HepG2 (cell line): Measurements from ENCODE around the gene TEKTIP1. TPM values are rescaled to one million over a fixed set of nuclear protein-coding genes. Genes with fewer than 3 reads are reported as not detected.

Source experiments
- ATAC-seq: fragments of 200-7000 bp; cut with Tn5 transposase; 3 replicates; pipeline ENCODE4 v1.9.1; 2020; ENCODE audit warnings: mild to moderate bottlenecking, moderate library complexity
- BruUV-seq: library from RNA; stranded (reverse); fragments of 400-500 nt; replicated peaks from 2 replicates; lab custom pipeline; 2021; lab: Mats Ljungman, UMichigan
- CTCF ChIA-PET: fragments of 300-600 bp; formaldehyde crosslinking; extraction: SDS; loops from one replicate; lab custom pipeline; 2021; ENCODE audit warnings: low total read pairs, inconsistent platforms, low intra/inter-chr PET ratio; lab: Yijun Ruan, JAX
- POLR2A ChIA-PET: fragments of 350-600 bp; sonication (Branson Sonifier 250); formaldehyde crosslinking; loops from one replicate; lab custom pipeline; 2020; ENCODE audit warnings: antibody characterized with exemption, inconsistent platforms; lab: Yijun Ruan, JAX
- DNase-seq: peaks from one replicate; pipeline ENCODE4 v3.0.0-alpha.2; 2015; ENCODE audit warnings: low spot score
- FAIRE-seq: peaks from 3 replicates; lab custom pipeline; 2011; peaks lifted over from hg19 to GRCh38; lab: Jason Lieb, UNC
- H2AFZ ChIP-seq: one replicate; pipeline ENCODE4 v1.6.1; 2011; ENCODE audit warnings: low read length, inconsistent platforms
- H3K27ac ChIP-seq: fragments of 300-600 bp; 3 replicates; pipeline ENCODE4 v1.8.0; 2011; ENCODE audit warnings: mixed run types, mild to moderate bottlenecking, mixed read lengths, low read length, inconsistent platforms; ENCODE audit not compliant: insufficient read depth; ENCODE audit errors: extremely low read length
- H3K27me3 ChIP-seq, 2 experiments: fragments of 200-600 bp in 1 of 2; 2 replicates in 1 of 2; 3 replicates in 1 of 2; pipeline versions ENCODE4 v1.6.0 to v1.8.0; 2011; ENCODE audit warnings: low read length in 2 of 2, mild to moderate bottlenecking in 2 of 2, moderate library complexity in 2 of 2, inconsistent platforms in 1 of 2; ENCODE audit not compliant: insufficient read depth in 2 of 2, control insufficient read depth in 1 of 2
- H3K36me3 ChIP-seq, 2 experiments: fragments of 200-600 bp in 1 of 2; replicated peaks in 1 of 2; 2 replicates in 1 of 2; 3 replicates in 1 of 2; pipeline versions ENCODE4 v1.5.1 to v1.8.0; 2011; ENCODE audit warnings: low read length in 2 of 2, inconsistent platforms in 1 of 2; ENCODE audit not compliant: insufficient read depth in 2 of 2, control insufficient read depth in 1 of 2
- H3K4me1 ChIP-seq: 2 replicates; pipeline ENCODE4 v1.5.1; 2012; ENCODE audit warnings: low read length, inconsistent platforms; ENCODE audit not compliant: insufficient read depth
- H3K4me2 ChIP-seq: 2 replicates; pipeline ENCODE4 v1.6.0; 2011; ENCODE audit warnings: low read depth, low read length, inconsistent platforms
- H3K4me3 ChIP-seq, 3 experiments: fragments of 200-600 bp in 1 of 3; sonication (generic), shearing (Covaris generic) in 1 of 3; replicated peaks in 1 of 3; 2 replicates each; pipeline ENCODE4 v1.5.1; 2011 to 2016; ENCODE audit warnings: low read length in 3 of 3, inconsistent platforms in 2 of 3, low read depth in 2 of 3, mild to moderate bottlenecking in 2 of 3, control low read depth in 1 of 3, mixed read lengths in 1 of 3; ENCODE audit not compliant: insufficient read depth in 1 of 3
- H3K79me2 ChIP-seq: one replicate; pipeline ENCODE4 v1.6.1; 2011; ENCODE audit warnings: low read length, inconsistent platforms; ENCODE audit not compliant: insufficient read depth
- H3K9ac ChIP-seq: 2 replicates; pipeline ENCODE4 v1.6.0; 2011; ENCODE audit warnings: mild to moderate bottlenecking, low read depth, low read length, inconsistent platforms; ENCODE audit not compliant: insufficient read depth
- H3K9me3 ChIP-seq: 2 replicates; pipeline ENCODE4 v1.5.1; 2012; ENCODE audit warnings: mild to moderate bottlenecking, low read length
- H4K20me1 ChIP-seq: 2 replicates; pipeline ENCODE4 v1.6.0; 2011; ENCODE audit warnings: inconsistent platforms, mild to moderate bottlenecking, low read length, moderate library complexity; ENCODE audit not compliant: insufficient read depth
- CBX1 ChIP-seq: IDR thresholded peaks from one replicate; pipeline ENCODE4 v1.6.1; 2016; ENCODE audit warnings: antibody characterized with exemption, low read depth
- CCAR2 ChIP-seq: fragments of 200-400 bp; formaldehyde crosslinking; optimal IDR thresholded peaks from 2 replicates; pipeline ENCODE3; 2018; ENCODE audit warnings: low read depth, mild to moderate bottlenecking, low read length, moderate library complexity
- FOXA3 ChIP-seq: IDR thresholded peaks from 2 replicates; pipeline ENCODE4 v1.6.1; 2016; ENCODE audit warnings: missing genetic modification reagents, missing compliant biosample characterization
- FOXC1 ChIP-seq: sonication (generic); formaldehyde crosslinking; IDR thresholded peaks from 2 replicates; pipeline ENCODE4 v1.8.0; 2022; ENCODE audit warnings: mild to moderate bottlenecking, missing genetic modification reagents, borderline replicate concordance
- GTF2F1 ChIP-seq: fragments of 150-350 bp; IDR thresholded peaks from 2 replicates; pipeline ENCODE4 v1.6.1; 2014; ENCODE audit warnings: low read length
- NAIF1 ChIP-seq: sonication (generic); formaldehyde crosslinking; IDR thresholded peaks from 2 replicates; pipeline ENCODE4 v1.5.0; 2020; ENCODE audit warnings: mild to moderate bottlenecking, missing genetic modification reagents, borderline replicate concordance
- PCBP2 ChIP-seq: fragments of 200-400 bp; formaldehyde crosslinking; optimal IDR thresholded peaks from 2 replicates; pipeline ENCODE3; 2018; ENCODE audit warnings: low read length, low read depth; ENCODE audit not compliant: poor library complexity, severe bottlenecking
- PPARG ChIP-seq: conservative IDR thresholded peaks from 2 replicates; pipeline ENCODE4 v1.6.1; 2016; ENCODE audit warnings: missing biosample characterization, missing genetic modification reagents
- SRSF1 ChIP-seq: fragments of 200-400 bp; formaldehyde crosslinking; optimal IDR thresholded peaks from 2 replicates; pipeline ENCODE3; 2017; ENCODE audit warnings: mild to moderate bottlenecking, low read depth, low read length, moderate library complexity
- ZNF10 ChIP-seq: sonication (generic); formaldehyde crosslinking; IDR thresholded peaks from 2 replicates; pipeline ENCODE4 v1.4.0; 2020; ENCODE audit warnings: mild to moderate bottlenecking, low read depth, missing genetic modification reagents, borderline replicate concordance
- ZNF558 ChIP-seq: sonication (generic); formaldehyde crosslinking; IDR thresholded peaks from 2 replicates; pipeline ENCODE4 v1.9.0; 2022; ENCODE audit warnings: mild to moderate bottlenecking, missing genetic modification reagents, borderline replicate concordance
- ZNF790 ChIP-seq: sonication (generic); formaldehyde crosslinking; IDR thresholded peaks from 2 replicates; pipeline ENCODE4 v1.8.0; 2022; ENCODE audit warnings: missing genetic modification reagents, mild to moderate bottlenecking, borderline replicate concordance
- WGBS: methylation state at CpG from one replicate; pipeline ENCODE4 v1.1.6; 2017; ENCODE audit warnings: low lambda C conversion rate; 5-methylcytosine and 5-hydroxymethylcytosine counted together
- in situ Hi-C: cut with HindIII; loops from 2 replicates; pipeline ENCODE4 v1.10.0; 2017; ENCODE audit warnings: low pct_unique_long_range_greater_than_20kb; ENCODE audit not compliant: extremely low pct_ligation_motif_present
- intact Hi-C: fragments of 100-400 bp; cut with micrococcal nuclease; formaldehyde crosslinking; loops from one replicate; pipeline ENCODE4 v1.10.0; 2022; ENCODE audit not compliant: unreplicated experiment
- polyA plus RNA-seq, 8 experiments: library from polyadenylated mRNA; depleted of rRNA in 3 of 8; stranded (reverse) in 7 of 8; unstranded in 1 of 8; fragments of >200 nt; fragmentation: Illumina TruSeq in 4 of 8; extraction: Trizol in 4 of 8; gene quantifications; 2 replicates each; pipeline versions ENCODE4 v1.2.1 to v1.2.3, GENCODE V29; 2011 to 2016; ENCODE audit warnings: low read depth in 4 of 8, missing spikeins in 1 of 8, mixed read lengths in 1 of 8; ENCODE audit not compliant: insufficient read depth in 1 of 8
- total RNA-seq, 5 experiments: library from RNA; depleted of rRNA; stranded (reverse); fragments of >200 nt; fragmentation: Illumina TruSeq; extraction: Trizol; gene quantifications; 2 replicates each; pipeline ENCODE4 v1.2.3, GENCODE V29; 2016; ENCODE audit warnings: low read depth in 1 of 5
- TF ChIP-seq, protein P1 (sequence below): sonication (generic); formaldehyde crosslinking; IDR thresholded peaks from 2 replicates; pipeline ENCODE4 v1.5.0; 2020; ENCODE audit warnings: mild to moderate bottlenecking, missing genetic modification reagents
- TF ChIP-seq, protein P2 (sequence below): sonication (generic); formaldehyde crosslinking; IDR thresholded peaks from 2 replicates; pipeline ENCODE4 v1.4.0; 2020; ENCODE audit warnings: missing genetic modification reagents, mild to moderate bottlenecking, borderline replicate concordance
- TF ChIP-seq, protein P3 (sequence below): sonication (generic); formaldehyde crosslinking; IDR thresholded peaks from 2 replicates; pipeline ENCODE4 v1.8.0; 2023; ENCODE audit warnings: mild to moderate bottlenecking, missing genetic modification reagents

TEKTIP1 gene
- total and polyA plus RNA-seq, 2 of the 13 experiments (the other 11 are each of a cell fraction or from before 2014, with no cell fraction given): not detected

DNA sequence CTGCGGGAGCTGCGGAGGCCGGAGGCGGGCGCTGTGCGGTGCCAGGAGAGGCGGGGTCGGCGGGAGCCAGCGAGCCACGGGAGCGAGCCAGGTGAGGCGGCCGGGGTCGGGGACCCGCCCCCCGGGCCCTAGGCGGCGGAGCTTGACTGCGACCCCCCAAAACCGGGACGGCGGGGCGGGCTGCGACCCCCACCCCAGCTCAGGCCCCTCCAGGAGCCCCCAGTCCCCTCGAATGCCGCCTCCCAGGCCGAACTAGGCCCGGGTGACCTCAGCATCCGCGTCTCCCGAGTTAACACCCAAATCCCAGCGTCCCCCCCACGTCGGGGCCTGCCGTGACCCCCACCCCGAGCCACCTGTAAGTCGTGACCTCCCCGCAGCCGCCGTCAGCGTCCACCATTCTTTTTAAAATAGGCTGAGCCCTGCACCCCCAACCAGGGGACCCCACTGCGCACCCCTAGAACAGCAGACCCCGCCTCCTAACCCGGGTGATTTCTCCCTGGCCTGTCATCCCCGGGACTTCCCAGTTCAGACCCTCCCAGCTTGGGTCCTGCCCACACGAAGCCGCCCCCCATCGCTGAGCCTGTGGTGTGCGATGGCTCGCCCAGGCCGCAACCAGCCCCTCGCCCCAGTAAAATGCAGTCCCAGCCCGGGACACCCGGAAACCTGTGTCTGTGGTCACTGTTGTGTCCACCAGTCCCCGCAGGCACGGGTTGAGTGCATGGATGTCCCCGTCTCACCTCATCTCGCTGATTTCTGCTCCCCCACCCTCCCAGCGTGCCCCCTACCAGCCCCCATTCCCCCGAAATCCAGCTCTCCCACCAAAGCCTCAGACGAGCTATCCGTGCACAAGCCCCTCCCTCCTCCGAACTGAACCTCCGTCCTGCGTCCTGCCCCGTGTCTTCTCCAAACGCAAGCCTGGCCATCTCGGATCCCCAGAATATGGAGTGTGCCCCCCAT, 32.3 kb upstream of the TEKTIP1 start:
- peak overlapping the region; percentile 67 for H3K27ac ChIP-seq
- H3K9me3 ChIP-seq: no peaks in the 10 kb centered on the region
- ChIA-PET POLR2A (no interaction called here), CTCF (no interaction called here)
- in situ Hi-C loops (no loop called here), intact Hi-C loops (loop anchor here (5.0 kb wide), 1 partner anchor 66 kb away; the partner anchor contains the start of gene HMG20B)
- H3K36me3 ChIP-seq: peaks cover 3 to 16% of the 10 kb centered on the region in 2 experiments; a peak in 3 of 5 replicates
- no peak for DNase-seq
- peak; percentile 5; the same call in 2 of the 3 replicates for ATAC-seq
- peak overlapping the region; percentile 95 for H3K9ac ChIP-seq
- no peaks in the 10 kb centered on the region for H3K27me3 ChIP-seq
- no peak overlapping the region for H2AFZ ChIP-seq
- WGBS: 2% methylated on average over 14 of the region's 69 CpGs
- H3K4me1 ChIP-seq: peaks cover 48% of the 10 kb centered on the region
- peak overlapping the region; percentile 82 to 96 (median 92) for H3K4me3 ChIP-seq
- peak overlapping the region; percentile 94 for H3K4me2 ChIP-seq
- BruUV-seq: no TSS peak
- H4K20me1 ChIP-seq: peaks cover 2% of the 10 kb centered on the region; the same call in 1 of the 2 replicates
- H3K79me2 ChIP-seq: peaks cover 45% of the 10 kb centered on the region
- no peak for FAIRE-seq
- TF ChIP-seq, protein P1, sequence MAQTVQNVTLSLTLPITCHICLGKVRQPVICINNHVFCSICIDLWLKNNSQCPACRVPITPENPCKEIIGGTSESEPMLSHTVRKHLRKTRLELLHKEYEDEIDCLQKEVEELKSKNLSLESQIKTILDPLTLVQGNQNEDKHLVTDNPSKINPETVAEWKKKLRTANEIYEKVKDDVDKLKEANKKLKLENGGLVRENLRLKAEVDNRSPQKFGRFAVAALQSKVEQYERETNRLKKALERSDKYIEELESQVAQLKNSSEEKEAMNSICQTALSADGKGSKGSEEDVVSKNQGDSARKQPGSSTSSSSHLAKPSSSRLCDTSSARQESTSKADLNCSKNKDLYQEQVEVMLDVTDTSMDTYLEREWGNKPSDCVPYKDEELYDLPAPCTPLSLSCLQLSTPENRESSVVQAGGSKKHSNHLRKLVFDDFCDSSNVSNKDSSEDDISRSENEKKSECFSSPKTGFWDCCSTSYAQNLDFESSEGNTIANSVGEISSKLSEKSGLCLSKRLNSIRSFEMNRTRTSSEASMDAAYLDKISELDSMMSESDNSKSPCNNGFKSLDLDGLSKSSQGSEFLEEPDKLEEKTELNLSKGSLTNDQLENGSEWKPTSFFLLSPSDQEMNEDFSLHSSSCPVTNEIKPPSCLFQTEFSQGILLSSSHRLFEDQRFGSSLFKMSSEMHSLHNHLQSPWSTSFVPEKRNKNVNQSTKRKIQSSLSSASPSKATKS (CRISPR knock-in tag): no peak
- TF ChIP-seq, protein P2, sequence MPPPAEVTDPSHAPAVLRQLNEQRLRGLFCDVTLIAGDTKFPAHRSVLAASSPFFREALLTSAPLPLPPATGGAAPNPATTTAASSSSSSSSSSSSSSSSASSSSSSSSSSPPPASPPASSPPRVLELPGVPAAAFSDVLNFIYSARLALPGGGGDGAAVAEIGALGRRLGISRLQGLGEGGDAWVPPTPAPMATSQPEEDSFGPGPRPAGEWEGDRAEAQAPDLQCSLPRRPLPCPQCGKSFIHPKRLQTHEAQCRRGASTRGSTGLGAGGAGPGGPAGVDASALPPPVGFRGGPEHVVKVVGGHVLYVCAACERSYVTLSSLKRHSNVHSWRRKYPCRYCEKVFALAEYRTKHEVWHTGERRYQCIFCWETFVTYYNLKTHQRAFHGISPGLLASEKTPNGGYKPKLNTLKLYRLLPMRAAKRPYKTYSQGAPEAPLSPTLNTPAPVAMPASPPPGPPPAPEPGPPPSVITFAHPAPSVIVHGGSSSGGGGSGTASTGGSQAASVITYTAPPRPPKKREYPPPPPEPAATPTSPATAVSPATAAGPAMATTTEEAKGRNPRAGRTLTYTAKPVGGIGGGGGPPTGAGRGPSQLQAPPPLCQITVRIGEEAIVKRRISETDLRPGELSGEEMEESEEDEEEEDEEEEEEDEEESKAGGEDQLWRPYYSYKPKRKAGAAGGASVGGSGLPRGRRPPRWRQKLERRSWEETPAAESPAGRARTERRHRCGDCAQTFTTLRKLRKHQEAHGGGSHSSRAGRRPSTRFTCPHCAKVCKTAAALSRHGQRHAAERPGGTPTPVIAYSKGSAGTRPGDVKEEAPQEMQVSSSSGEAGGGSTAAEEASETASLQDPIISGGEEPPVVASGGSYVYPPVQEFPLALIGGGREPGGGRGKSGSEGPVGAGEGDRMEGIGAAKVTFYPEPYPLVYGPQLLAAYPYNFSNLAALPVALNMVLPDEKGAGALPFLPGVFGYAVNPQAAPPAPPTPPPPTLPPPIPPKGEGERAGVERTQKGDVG (CRISPR knock-in tag): no peak
- no peak for TF ChIP-seq SRSF1
- no peak for TF ChIP-seq CBX1
- 0 out of 2 replicates have a peak, but pooled peaks have one; percentile 19 for TF ChIP-seq ZNF558
- TF ChIP-seq, protein P3, sequence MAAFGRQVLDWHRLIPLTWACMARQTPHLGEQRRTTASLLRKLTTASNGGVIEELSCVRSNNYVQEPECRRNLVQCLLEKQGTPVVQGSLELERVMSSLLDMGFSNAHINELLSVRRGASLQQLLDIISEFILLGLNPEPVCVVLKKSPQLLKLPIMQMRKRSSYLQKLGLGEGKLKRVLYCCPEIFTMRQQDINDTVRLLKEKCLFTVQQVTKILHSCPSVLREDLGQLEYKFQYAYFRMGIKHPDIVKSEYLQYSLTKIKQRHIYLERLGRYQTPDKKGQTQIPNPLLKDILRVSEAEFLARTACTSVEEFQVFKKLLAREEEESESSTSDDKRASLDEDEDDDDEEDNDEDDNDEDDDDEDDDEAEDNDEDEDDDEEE (CRISPR knock-in tag): 0 out of 2 replicates have a peak, but pooled peaks have one; percentile 12
- TF ChIP-seq NAIF1 (CRISPR knock-in tag): no peak
- TF ChIP-seq PCBP2: no peak
- no peak for TF ChIP-seq GTF2F1
- no peak for TF ChIP-seq FOXA3 (CRISPR knock-in tag)
- no peak for TF ChIP-seq CCAR2
- TF ChIP-seq FOXC1 (CRISPR knock-in tag): 0 out of 2 replicates have a peak, but pooled peaks have one; percentile 8
- TF ChIP-seq ZNF10: no peak
- peak; percentile 63; the same call in 1 of the 2 replicates for TF ChIP-seq ZNF790 (CRISPR knock-in tag)
- TF ChIP-seq PPARG: no peak
